Right atrium auricular region (tissue), 2 donors: ENCODE data around the gene ELFN1. TPM values are rescaled to one million over a fixed set of nuclear protein-coding genes. Genes with fewer than 3 reads are reported as not detected.

Source experiments
- DNase-seq: peaks from one replicate; pipeline ENCODE4 v3.0.0-alpha.2; 2019; ENCODE audit warnings: low spot score
- H3K27ac ChIP-seq, 2 donors: fragments of 200-600 bp; sonication (generic); 1 replicate in 1 of 2; 2 replicates in 1 of 2; pipeline ENCODE4 v1.5.1; 2016 to 2019
- H3K27me3 ChIP-seq, 2 donors: fragments of 200-600 bp; sonication (generic); one replicate each; pipeline versions ENCODE4 v1.5.1 to v1.6.0; 2017 to 2019
- H3K36me3 ChIP-seq: fragments of 200-600 bp; sonication (generic); one replicate; pipeline ENCODE4 v1.5.1; 2016
- H3K4me1 ChIP-seq, 2 donors: fragments of 200-600 bp; sonication (generic); one replicate each; pipeline versions ENCODE4 v1.5.1 to v1.6.0; 2017 to 2019
- H3K4me3 ChIP-seq, 2 donors: fragments of 200-600 bp; sonication (generic); 1 replicate in 1 of 2; 2 replicates in 1 of 2; pipeline ENCODE4 v1.5.1; 2017 to 2019; ENCODE audit warnings: mild to moderate bottlenecking in 1 of 2, moderate library complexity in 1 of 2
- H3K9me3 ChIP-seq, 2 donors: fragments of 200-600 bp; sonication (generic); one replicate each; pipeline ENCODE4 v1.5.1; 2019
- CTCF ChIP-seq, 2 donors: fragments of 200-600 bp; sonication (generic); IDR thresholded peaks; one replicate each; pipeline ENCODE4 v1.5.1; 2019; ENCODE audit warnings: antibody characterized with exemption in 2 of 2
- total RNA-seq, 2 donors: library from RNA; depleted of rRNA; stranded (reverse); fragments of >200 nt; gene quantifications; one replicate each; pipeline ENCODE4 v1.1.0, GENCODE V29; 2016

The ELFN1 gene
- total RNA-seq, 2 donors from 2014 or later: 6.5 to 15.3 TPM

GRCh38 chr7:1712907-1713501, 42.9 kb downstream of the ELFN1 start:
- peaks cover 0 to 42% of the 10 kb centered on the region in 2 donors for H3K4me1 ChIP-seq
- TF ChIP-seq CTCF (IDR thresholded peaks at IDR 0.05): no peak
- no peak overlapping the region for H3K4me3 ChIP-seq
- no peaks in the 10 kb centered on the region for H3K36me3 ChIP-seq
- no peaks in the 10 kb centered on the region for H3K27me3 ChIP-seq
- DNase-seq: no peak
- H3K27ac ChIP-seq: peak overlapping the region; percentile 68 to 86
- H3K9me3 ChIP-seq: peaks cover 0 to 4% of the 10 kb centered on the region in 2 donors

DNA sequence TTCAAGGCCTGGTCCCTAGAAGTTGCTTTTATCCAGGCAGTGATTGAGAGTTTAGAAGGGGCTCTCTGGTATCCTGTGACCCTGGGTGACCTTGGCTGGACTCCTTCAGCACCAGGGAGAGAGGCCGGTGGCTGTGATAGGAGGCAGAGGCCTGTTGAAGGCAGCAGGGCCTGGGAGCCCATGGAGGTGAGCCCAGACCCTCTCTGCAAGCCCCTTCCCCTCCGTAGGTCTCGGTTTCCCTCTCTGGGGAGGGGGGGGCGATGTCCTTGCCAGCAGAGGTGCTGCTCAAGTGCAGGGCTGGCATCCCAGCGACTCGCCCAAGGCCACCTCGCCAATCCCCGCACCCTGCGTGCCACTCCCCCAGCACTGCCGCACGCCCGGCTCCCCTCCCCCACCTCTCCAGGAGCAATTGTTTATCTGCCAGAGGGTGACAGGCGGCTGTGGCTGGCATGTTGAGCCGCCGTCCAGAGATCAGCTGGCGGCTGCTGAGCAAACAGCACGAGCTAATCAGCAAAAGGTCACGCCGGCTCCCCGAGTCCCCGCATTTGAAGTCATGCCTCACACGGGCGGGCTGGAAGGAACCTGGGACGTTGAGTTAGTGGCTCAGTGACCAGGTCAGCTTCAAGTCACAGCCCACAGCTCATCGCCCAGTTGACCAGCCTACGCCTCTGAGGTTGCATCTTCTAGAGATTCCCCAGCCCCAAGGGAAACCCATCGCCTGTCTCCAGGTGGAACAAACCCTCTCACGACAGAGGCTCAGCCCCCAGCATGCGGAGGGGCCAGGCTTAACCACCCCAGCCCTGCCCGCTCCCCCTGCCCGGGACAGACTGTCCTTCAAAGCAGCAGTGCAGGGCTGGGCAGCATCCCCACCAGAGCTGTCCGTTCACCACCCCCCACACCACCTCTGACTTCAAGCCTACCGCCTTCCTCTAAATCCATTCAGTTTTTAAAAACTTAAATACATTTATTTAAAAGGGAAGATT, 43.7 kb downstream of the ELFN1 start:
- peaks cover 0 to 42% of the 10 kb centered on the region in 2 donors for H3K4me1 ChIP-seq
- no peak overlapping the region for H3K4me3 ChIP-seq
- DNase-seq: no peak
- H3K27ac ChIP-seq: peak overlapping the region; percentile 68 to 86
- H3K36me3 ChIP-seq: no peaks in the 10 kb centered on the region
- TF ChIP-seq CTCF (IDR thresholded peaks at IDR 0.05): no peak
- H3K27me3 ChIP-seq: no peaks in the 10 kb centered on the region
- H3K9me3 ChIP-seq: peaks cover 0 to 4% of the 10 kb centered on the region in 2 donors

DNA sequence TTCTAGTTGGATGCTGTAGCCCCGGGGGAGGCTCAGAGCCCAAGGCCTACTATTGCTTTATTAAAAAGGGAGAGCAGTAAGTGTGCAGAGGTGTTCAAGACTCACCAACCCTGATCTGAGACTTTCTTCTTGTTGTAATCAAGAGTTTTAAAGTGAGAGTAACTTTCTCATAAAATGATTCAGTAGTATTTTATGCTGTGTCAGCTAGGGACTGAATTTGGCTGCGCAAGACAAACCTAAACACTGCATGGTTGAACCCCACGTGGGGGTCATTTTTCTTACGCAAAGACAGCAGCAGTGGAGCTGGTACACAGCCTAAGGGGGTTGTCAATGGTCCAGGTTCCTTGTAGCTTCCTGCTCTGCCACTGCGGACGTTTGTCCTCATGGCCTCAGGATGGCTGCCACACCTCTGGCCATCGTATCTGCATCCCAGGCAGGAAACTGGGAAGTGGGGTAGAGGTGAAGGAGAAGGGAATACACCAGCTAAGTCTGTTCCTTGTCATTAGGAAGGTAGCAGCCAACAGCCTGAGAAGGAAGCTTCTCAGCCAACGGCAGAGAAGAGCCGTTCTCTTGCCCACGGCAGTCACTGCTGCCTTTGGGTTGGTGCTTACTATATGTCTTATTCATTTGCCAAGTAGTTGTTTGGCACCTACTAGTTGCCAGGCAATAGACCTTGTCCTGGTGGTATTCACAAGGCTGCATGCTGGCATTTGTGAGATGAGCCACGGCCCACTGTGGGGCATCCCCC, 44.7 kb downstream of the ELFN1 start:
- Histone ChIP-seq H3K36me3 (no peaks in the 10 kb centered on the region), H3K27ac (peak overlapping the region; percentile 66 to 86), H3K9me3 (peaks cover 0 to 2% of the 10 kb centered on the region in 2 donors), H3K27me3 (no peaks in the 10 kb centered on the region), H3K4me3 (no peak overlapping the region), H3K4me1 (peaks cover 0 to 48% of the 10 kb centered on the region in 2 donors)
- no peak for DNase-seq
- no peak for TF ChIP-seq CTCF (IDR thresholded peaks at IDR 0.05)

DNA sequence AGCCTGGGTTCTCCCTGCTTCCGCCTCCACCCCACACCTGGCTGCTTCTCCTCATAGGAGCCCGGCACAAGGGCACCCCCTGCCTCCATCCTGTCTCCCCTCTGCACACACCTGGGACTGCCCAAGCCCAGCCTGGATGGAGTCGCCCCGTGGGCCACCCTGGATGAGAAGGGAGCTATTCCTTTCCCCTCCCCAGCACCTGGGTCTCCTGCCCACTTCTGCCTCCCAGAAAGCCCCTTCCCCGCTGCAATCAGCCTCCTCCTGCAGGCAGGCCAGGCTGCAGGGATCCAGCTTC, 45.2 kb downstream of the ELFN1 start:
- Histone ChIP-seq H3K9me3 (no peaks in the 10 kb centered on the region), H3K27me3 (no peaks in the 10 kb centered on the region), H3K36me3 (no peaks in the 10 kb centered on the region), H3K27ac (no peak overlapping the region), H3K4me1 (peaks cover 0 to 51% of the 10 kb centered on the region in 2 donors), H3K4me3 (no peak overlapping the region)
- TF ChIP-seq CTCF (IDR thresholded peaks at IDR 0.05): no peak
- no peak for DNase-seq

DNA sequence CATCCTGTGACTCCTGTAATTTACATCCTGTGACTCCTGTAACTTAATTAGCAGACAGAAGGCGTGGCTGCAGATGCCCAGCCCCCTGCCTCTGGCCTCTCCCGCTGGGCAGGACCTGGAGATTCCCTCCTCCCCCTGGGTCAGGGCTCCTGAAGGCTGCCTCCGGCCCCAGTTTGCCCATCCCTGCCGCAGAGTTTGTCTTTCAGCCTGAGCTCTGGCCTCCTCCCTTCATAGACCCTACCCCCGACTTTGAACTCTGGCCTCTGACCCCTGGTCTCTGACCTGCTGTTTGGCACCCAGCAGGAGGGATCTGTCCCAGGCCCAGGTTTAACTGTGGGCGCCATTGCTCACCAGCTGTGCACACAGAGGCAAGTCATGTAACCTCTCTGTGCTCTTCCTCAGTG, 45.6 kb downstream of the ELFN1 start:
- no peak for TF ChIP-seq CTCF (IDR thresholded peaks at IDR 0.05)
- no peak overlapping the region for H3K27ac ChIP-seq
- H3K4me3 ChIP-seq: no peak overlapping the region
- DNase-seq: no peak
- no peaks in the 10 kb centered on the region for H3K9me3 ChIP-seq
- no peaks in the 10 kb centered on the region for H3K36me3 ChIP-seq
- no peaks in the 10 kb centered on the region for H3K27me3 ChIP-seq
- peaks cover 0 to 55% of the 10 kb centered on the region in 2 donors for H3K4me1 ChIP-seq
